CD4-positive, alpha-beta T cell treated with Interleukin-4 for 4 hours (primary cell): ENCODE measurements around the gene LRRC36.
"Not testable (repeated sequence)": the region's sequence is repeated elsewhere in the genome, so short reads cannot be mapped to it uniquely, and the experiment has no call there.

Source experiments
- DNase-seq: peaks from one replicate; pipeline ENCODE4 v3.0.0-alpha.2; 2020

Gene LRRC36

GRCh38 chr16:67406111-67406971 is 79.7 kb downstream of the LRRC36 start:
- DNase-seq: no peak

GRCh38 chr16:67407176-67407787 is 80.7 kb downstream of the LRRC36 start:
- no peak for DNase-seq

- no peak for DNase-seq
Measured at GRCh38 chr16:67407788-67408452, 81.3 kb downstream of the LRRC36 start.

GRCh38 chr16:67409631-67410030 is 83.0 kb downstream of the LRRC36 start:
- DNase-seq: no peak

GRCh38 chr16:67411339-67411738 is 84.7 kb downstream of the LRRC36 start:
- no peak for DNase-seq

- DNase-seq: no peak
Measured at GRCh38 chr16:67412294-67412693, 85.7 kb downstream of the LRRC36 start.

GRCh38 chr16:67413978-67414911 is 87.6 kb downstream of the LRRC36 start:
- DNase-seq: no peak

- not testable (repeated sequence) for DNase-seq
Measured at GRCh38 chr16:67415421-67415820, 88.8 kb downstream of the LRRC36 start.

GRCh38 chr16:67415872-67416793 is 89.5 kb downstream of the LRRC36 start, which contains the start of gene ZDHHC1:
Gene ZDHHC1, minus strand, starts transcription at chr16:67416477. Its CDS starts 8,702 bp downstream, at chr16:67407775.
- no peak for DNase-seq

GRCh38 chr16:67417333-67418061 is 90.9 kb downstream of the LRRC36 start:
- DNase-seq: no peak

- no peak for DNase-seq
Measured at GRCh38 chr16:67419502-67419901, 92.9 kb downstream of the LRRC36 start.

GRCh38 chr16:67419931-67420330 is 93.3 kb downstream of the LRRC36 start:
- DNase-seq: no peak

GRCh38 chr16:67421030-67421429 is 94.4 kb downstream of the LRRC36 start:
- no peak for DNase-seq

- DNase-seq: no peak
Measured at GRCh38 chr16:67423015-67423414, 96.4 kb downstream of the LRRC36 start.

GRCh38 chr16:67423611-67424260 is 97.1 kb downstream of the LRRC36 start:
- DNase-seq: no peak

GRCh38 chr16:67424261-67424615 is 97.6 kb downstream of the LRRC36 start:
- DNase-seq: no peak

- no peak for DNase-seq
Measured at GRCh38 chr16:67425061-67425460, 98.4 kb downstream of the LRRC36 start.

GRCh38 chr16:67425580-67425979 is 99.0 kb downstream of the LRRC36 start:
- no peak for DNase-seq

GRCh38 chr16:67426022-67426421 is 99.4 kb downstream of the LRRC36 start:
- DNase-seq: no peak

- no peak for DNase-seq
Measured at GRCh38 chr16:67426950-67427349, 100.3 kb downstream of the LRRC36 start.
